HepG2 (cell line): ENCODE results near the gene FGF4. TPM values are rescaled to one million over a fixed set of nuclear protein-coding genes. Genes with fewer than 3 reads are reported as not detected.

ENCODE experiments used
- ATAC-seq: fragments of 200-7000 bp; cut with Tn5 transposase; 3 replicates; pipeline ENCODE4 v1.9.1; 2020; ENCODE audit warnings: mild to moderate bottlenecking, moderate library complexity
- BruUV-seq: library from RNA; stranded (reverse); fragments of 400-500 nt; replicated peaks from 2 replicates; lab custom pipeline; 2021; lab: Mats Ljungman, UMichigan
- CTCF ChIA-PET: fragments of 300-600 bp; formaldehyde crosslinking; extraction: SDS; loops from one replicate; lab custom pipeline; 2021; ENCODE audit warnings: low total read pairs, inconsistent platforms, low intra/inter-chr PET ratio; lab: Yijun Ruan, JAX
- POLR2A ChIA-PET: fragments of 350-600 bp; sonication (Branson Sonifier 250); formaldehyde crosslinking; loops from one replicate; lab custom pipeline; 2020; ENCODE audit warnings: antibody characterized with exemption, inconsistent platforms; lab: Yijun Ruan, JAX
- DNase-seq: peaks from one replicate; pipeline ENCODE4 v3.0.0-alpha.2; 2015; ENCODE audit warnings: low spot score
- FAIRE-seq: peaks from 3 replicates; lab custom pipeline; 2011; peaks lifted over from hg19 to GRCh38; lab: Jason Lieb, UNC
- H2AFZ ChIP-seq: one replicate; pipeline ENCODE4 v1.6.1; 2011; ENCODE audit warnings: low read length, inconsistent platforms
- H3K27ac ChIP-seq: fragments of 300-600 bp; 3 replicates; pipeline ENCODE4 v1.8.0; 2011; ENCODE audit warnings: mixed run types, mild to moderate bottlenecking, mixed read lengths, low read length, inconsistent platforms; ENCODE audit not compliant: insufficient read depth; ENCODE audit errors: extremely low read length
- H3K27me3 ChIP-seq, 2 experiments: fragments of 200-600 bp in 1 of 2; 2 replicates in 1 of 2; 3 replicates in 1 of 2; pipeline versions ENCODE4 v1.6.0 to v1.8.0; 2011; ENCODE audit warnings: low read length in 2 of 2, mild to moderate bottlenecking in 2 of 2, moderate library complexity in 2 of 2, inconsistent platforms in 1 of 2; ENCODE audit not compliant: insufficient read depth in 2 of 2, control insufficient read depth in 1 of 2
- H3K36me3 ChIP-seq, 2 experiments: fragments of 200-600 bp in 1 of 2; replicated peaks in 1 of 2; 2 replicates in 1 of 2; 3 replicates in 1 of 2; pipeline versions ENCODE4 v1.5.1 to v1.8.0; 2011; ENCODE audit warnings: low read length in 2 of 2, inconsistent platforms in 1 of 2; ENCODE audit not compliant: insufficient read depth in 2 of 2, control insufficient read depth in 1 of 2
- H3K4me1 ChIP-seq: 2 replicates; pipeline ENCODE4 v1.5.1; 2012; ENCODE audit warnings: low read length, inconsistent platforms; ENCODE audit not compliant: insufficient read depth
- H3K4me2 ChIP-seq: 2 replicates; pipeline ENCODE4 v1.6.0; 2011; ENCODE audit warnings: low read depth, low read length, inconsistent platforms
- H3K4me3 ChIP-seq, 3 experiments: fragments of 200-600 bp in 1 of 3; sonication (generic), shearing (Covaris generic) in 1 of 3; replicated peaks in 1 of 3; 2 replicates each; pipeline ENCODE4 v1.5.1; 2011 to 2016; ENCODE audit warnings: low read length in 3 of 3, inconsistent platforms in 2 of 3, low read depth in 2 of 3, mild to moderate bottlenecking in 2 of 3, control low read depth in 1 of 3, mixed read lengths in 1 of 3; ENCODE audit not compliant: insufficient read depth in 1 of 3
- H3K79me2 ChIP-seq: one replicate; pipeline ENCODE4 v1.6.1; 2011; ENCODE audit warnings: low read length, inconsistent platforms; ENCODE audit not compliant: insufficient read depth
- H3K9ac ChIP-seq: 2 replicates; pipeline ENCODE4 v1.6.0; 2011; ENCODE audit warnings: mild to moderate bottlenecking, low read depth, low read length, inconsistent platforms; ENCODE audit not compliant: insufficient read depth
- H3K9me3 ChIP-seq: 2 replicates; pipeline ENCODE4 v1.5.1; 2012; ENCODE audit warnings: mild to moderate bottlenecking, low read length
- H4K20me1 ChIP-seq: 2 replicates; pipeline ENCODE4 v1.6.0; 2011; ENCODE audit warnings: inconsistent platforms, mild to moderate bottlenecking, low read length, moderate library complexity; ENCODE audit not compliant: insufficient read depth
- MNT ChIP-seq: fragments of 450-650 bp; IDR thresholded peaks from 2 replicates; pipeline ENCODE4 v1.6.1; 2016
- ZNF331 ChIP-seq: sonication (generic); formaldehyde crosslinking; IDR thresholded peaks from 2 replicates; pipeline ENCODE4 v1.4.0; 2020; ENCODE audit warnings: missing genetic modification reagents
- ZNF512 ChIP-seq: sonication (generic); formaldehyde crosslinking; IDR thresholded peaks from 2 replicates; pipeline ENCODE4 v1.4.0; 2020; ENCODE audit warnings: mild to moderate bottlenecking, missing genetic modification reagents
- WGBS: methylation state at CpG from one replicate; pipeline ENCODE4 v1.1.6; 2017; ENCODE audit warnings: low lambda C conversion rate; 5-methylcytosine and 5-hydroxymethylcytosine counted together
- in situ Hi-C: cut with HindIII; loops from 2 replicates; pipeline ENCODE4 v1.10.0; 2017; ENCODE audit warnings: low pct_unique_long_range_greater_than_20kb; ENCODE audit not compliant: extremely low pct_ligation_motif_present
- intact Hi-C: fragments of 100-400 bp; cut with micrococcal nuclease; formaldehyde crosslinking; loops from one replicate; pipeline ENCODE4 v1.10.0; 2022; ENCODE audit not compliant: unreplicated experiment
- polyA plus RNA-seq, 8 experiments: library from polyadenylated mRNA; depleted of rRNA in 3 of 8; stranded (reverse) in 7 of 8; unstranded in 1 of 8; fragments of >200 nt; fragmentation: Illumina TruSeq in 4 of 8; extraction: Trizol in 4 of 8; gene quantifications; 2 replicates each; pipeline versions ENCODE4 v1.2.1 to v1.2.3, GENCODE V29; 2011 to 2016; ENCODE audit warnings: low read depth in 4 of 8, missing spikeins in 1 of 8, mixed read lengths in 1 of 8; ENCODE audit not compliant: insufficient read depth in 1 of 8
- total RNA-seq, 5 experiments: library from RNA; depleted of rRNA; stranded (reverse); fragments of >200 nt; fragmentation: Illumina TruSeq; extraction: Trizol; gene quantifications; 2 replicates each; pipeline ENCODE4 v1.2.3, GENCODE V29; 2016; ENCODE audit warnings: low read depth in 1 of 5
- TF ChIP-seq, protein P1 (sequence below), 2 experiments: fragments of 450-650 bp in 1 of 2; sonication (generic) in 1 of 2; formaldehyde crosslinking; IDR thresholded peaks; 2 replicates each; pipeline versions ENCODE4 v1.5.0 to v1.8.0; 2020 to 2022; ENCODE audit warnings: mild to moderate bottlenecking in 1 of 2, missing genetic modification reagents in 1 of 2

Gene FGF4
- total and polyA plus RNA-seq, 2 of the 13 experiments (the other 11 are each of a cell fraction or from before 2014, with no cell fraction given) = not detected

DNA sequence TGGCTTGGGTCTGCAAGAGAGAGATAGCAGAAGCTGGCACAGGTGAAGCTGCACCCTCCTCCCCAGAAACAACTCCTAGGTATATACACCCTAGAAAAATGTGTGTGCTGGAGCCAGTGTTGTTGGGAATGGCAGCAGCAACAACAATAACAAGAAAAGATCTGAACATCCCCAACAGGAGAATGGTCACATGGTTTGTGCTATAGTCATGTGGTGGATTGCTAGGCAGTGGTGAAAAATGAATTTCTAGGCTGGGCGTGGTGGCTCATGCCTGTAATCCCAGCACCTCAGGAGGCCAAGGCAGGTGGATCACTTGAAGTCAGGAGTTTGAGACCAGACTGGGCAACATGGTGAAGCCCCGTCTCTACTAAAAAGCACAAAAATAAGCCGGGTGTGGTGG, 40.3 kb downstream of the FGF4 start:
- Histone ChIP-seq H4K20me1 (no peaks in the 10 kb centered on the region), H3K9me3 (peaks cover 17% of the 10 kb centered on the region), H2AFZ (no peak overlapping the region), H3K36me3 (no peaks in the 10 kb centered on the region), H3K9ac (no peak overlapping the region), H3K4me3 (no peak overlapping the region), H3K4me2 (no peak overlapping the region), H3K79me2 (no peaks in the 10 kb centered on the region), H3K4me1 (no peaks in the 10 kb centered on the region), H3K27ac (no peak overlapping the region), H3K27me3 (peaks cover 2 to 20% of the 10 kb centered on the region in 2 experiments; a peak in 4 of 5 replicates)
- in situ Hi-C loops (no loop called here), intact Hi-C loops (no loop called here)
- ATAC-seq = no peak
- ChIA-PET CTCF (no interaction called here), POLR2A (no interaction called here)
- no peak for FAIRE-seq
- WGBS = 39% methylated on average over 3 of the region's 3 CpGs
- TF ChIP-seq, protein P1, sequence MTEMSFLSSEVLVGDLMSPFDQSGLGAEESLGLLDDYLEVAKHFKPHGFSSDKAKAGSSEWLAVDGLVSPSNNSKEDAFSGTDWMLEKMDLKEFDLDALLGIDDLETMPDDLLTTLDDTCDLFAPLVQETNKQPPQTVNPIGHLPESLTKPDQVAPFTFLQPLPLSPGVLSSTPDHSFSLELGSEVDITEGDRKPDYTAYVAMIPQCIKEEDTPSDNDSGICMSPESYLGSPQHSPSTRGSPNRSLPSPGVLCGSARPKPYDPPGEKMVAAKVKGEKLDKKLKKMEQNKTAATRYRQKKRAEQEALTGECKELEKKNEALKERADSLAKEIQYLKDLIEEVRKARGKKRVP (CRISPR knock-in tag; IDR thresholded peaks at IDR 0.05) = no peak
- TF ChIP-seq MNT = peak; percentile 25; the same call in 1 of the 2 replicates
- no peak for DNase-seq
- no TSS peak for BruUV-seq

DNA sequence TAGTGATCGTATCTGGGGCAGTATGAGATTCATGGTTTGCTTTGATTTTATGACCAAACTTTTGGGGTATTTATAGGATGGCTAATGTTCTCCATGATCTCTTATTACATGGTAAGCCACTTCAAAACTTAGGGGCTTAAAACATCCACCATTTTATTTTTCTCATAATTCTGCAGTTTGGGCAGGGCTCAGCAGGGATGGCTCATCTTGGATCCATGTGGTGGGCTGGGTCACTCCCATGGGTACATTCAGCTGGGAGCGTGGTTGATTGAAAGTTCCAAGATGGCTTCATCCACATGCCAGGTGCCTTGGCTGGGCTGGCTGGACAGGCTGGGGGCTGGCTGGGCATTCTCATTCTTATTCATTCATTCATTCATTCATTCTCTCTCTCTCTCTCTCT, 40.8 kb downstream of the FGF4 start:
- ATAC-seq (no peak), FAIRE-seq (no peak), DNase-seq (no peak)
- POLR2A ChIA-PET = no interaction called here
- H2AFZ ChIP-seq = no peak overlapping the region
- no peak overlapping the region for H3K27ac ChIP-seq
- H3K4me1 ChIP-seq = no peaks in the 10 kb centered on the region
- WGBS = 47% methylated on average over 2 of the region's 2 CpGs
- BruUV-seq = no TSS peak
- H3K79me2 ChIP-seq = no peaks in the 10 kb centered on the region
- H3K36me3 ChIP-seq = no peaks in the 10 kb centered on the region
- intact Hi-C loops = no loop called here
- H3K9me3 ChIP-seq = peaks cover 17% of the 10 kb centered on the region
- no peak overlapping the region for H3K9ac ChIP-seq
- H3K27me3 ChIP-seq = peaks cover 2 to 23% of the 10 kb centered on the region in 2 experiments; a peak in 4 of 5 replicates
- no peak overlapping the region for H3K4me2 ChIP-seq
- CTCF ChIA-PET = no interaction called here
- H4K20me1 ChIP-seq = no peaks in the 10 kb centered on the region
- TF ChIP-seq ZNF512 (CRISPR knock-in tag) (no peak), ZNF331 (CRISPR knock-in tag) (peak; percentile 99)
- no peak overlapping the region for H3K4me3 ChIP-seq
- in situ Hi-C loops = no loop called here
